Stromal cell of bone marrow (primary cell): ENCODE data around the gene DIS3L2.
"Not testable (repeated sequence)": the region's sequence is repeated elsewhere in the genome, so short reads cannot be mapped to it uniquely, and the experiment has no call there.

Source experiments
- DNase-seq: peaks from one replicate; pipeline ENCODE4 v3.0.0-alpha.2; 2012; ENCODE audit warnings: low read depth

The DIS3L2 gene

DNA sequence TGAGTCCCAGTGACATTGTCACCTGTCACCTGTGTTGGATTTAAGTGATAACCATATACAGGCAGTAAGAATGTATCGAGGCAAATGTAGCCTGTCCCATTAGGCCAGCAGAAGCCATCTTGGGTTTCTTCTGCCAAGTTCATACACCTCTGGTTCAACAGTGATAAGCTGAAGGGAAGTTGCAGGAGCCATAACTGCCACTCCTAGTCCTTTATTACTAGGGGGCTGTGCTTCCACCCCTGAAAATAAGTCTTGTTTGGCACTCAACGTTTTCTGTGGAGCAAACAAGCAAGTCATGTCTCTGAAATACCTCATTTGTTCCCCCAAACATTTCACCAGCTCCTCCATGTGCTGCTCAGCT, 358.9 kb downstream of the DIS3L2 start:
- DNase-seq: no peak

DNA sequence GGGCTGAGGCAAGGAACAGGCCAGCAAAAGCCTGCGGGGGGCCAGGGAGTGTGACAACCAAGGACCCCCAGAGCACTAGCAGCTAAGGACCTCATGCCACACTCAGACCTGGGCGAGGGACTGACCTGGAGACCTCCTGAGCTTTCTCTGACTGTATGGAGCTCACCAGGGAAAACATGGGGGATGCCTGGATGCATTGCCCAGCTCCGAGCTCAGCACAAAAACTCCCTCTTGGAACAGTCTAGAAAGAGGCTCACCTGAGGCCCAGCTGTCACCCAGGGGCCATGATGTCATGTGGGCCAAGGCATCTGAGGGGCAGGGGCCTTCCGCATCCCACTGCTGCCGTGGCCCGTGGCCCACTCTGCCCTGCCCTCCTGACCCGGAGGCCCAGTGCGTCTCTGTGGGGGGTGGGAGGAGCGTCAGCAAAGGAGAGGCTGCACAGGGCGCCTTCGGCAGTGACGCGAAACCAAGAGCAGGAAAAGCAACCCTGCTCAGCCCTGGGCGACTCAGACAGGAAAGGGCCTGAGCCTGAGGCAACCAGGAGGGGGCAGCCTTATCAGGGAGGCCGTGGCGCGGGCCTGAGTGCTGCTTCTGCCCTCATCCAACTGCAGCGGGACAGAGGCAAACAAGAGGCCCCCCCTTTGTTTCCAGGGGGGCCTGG, 359.8 kb downstream of the DIS3L2 start:
- no peak for DNase-seq

GRCh38 chr2:232321817-232322559, 360.5 kb downstream of the DIS3L2 start:
- no peak for DNase-seq

DNA sequence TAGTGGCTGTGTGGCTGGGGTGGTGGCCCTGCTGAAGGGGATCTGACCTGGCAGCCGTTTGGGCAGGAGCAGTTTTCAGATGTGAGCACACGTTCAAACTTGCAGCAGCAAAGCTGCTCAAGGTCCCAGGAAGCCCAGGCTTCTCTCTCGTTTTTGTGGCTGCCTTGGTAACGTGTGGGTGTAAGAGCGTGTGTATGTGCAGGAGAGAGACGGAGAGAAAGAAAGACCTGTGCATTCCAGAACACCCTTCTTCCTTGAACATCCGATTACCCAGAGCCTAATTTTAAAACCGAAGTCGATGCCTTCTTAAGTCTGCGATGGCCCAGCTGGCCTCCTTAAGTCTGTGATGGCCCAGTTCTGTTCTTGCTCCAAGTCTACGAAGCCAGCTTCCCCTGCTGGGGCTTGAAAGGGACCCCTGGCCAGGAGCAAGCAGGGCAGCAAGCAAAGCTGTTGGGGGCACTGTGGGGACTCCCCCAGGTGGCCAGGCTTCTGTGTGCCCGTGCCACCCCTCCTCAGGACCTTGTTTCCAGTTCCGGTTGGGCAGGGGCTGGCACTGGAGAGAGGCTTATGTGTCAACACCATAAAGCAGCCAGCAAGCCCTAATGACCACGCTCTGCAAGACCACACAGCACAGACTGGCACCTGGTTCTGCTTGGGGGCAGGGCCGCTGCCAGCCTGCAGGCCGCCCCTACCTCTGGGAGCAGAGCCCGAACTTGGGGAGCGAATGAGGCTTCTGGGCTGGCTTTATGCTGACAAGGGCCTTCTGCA, 361.2 kb downstream of the DIS3L2 start:
- no peak for DNase-seq

GRCh38 chr2:232323328-232323650, 361.8 kb downstream of the DIS3L2 start:
- DNase-seq: no peak

GRCh38 chr2:232323967-232324366, 362.5 kb downstream of the DIS3L2 start:
- not testable (repeated sequence) for DNase-seq

GRCh38 chr2:232324778-232325177, 363.3 kb downstream of the DIS3L2 start:
- DNase-seq: no peak

DNA sequence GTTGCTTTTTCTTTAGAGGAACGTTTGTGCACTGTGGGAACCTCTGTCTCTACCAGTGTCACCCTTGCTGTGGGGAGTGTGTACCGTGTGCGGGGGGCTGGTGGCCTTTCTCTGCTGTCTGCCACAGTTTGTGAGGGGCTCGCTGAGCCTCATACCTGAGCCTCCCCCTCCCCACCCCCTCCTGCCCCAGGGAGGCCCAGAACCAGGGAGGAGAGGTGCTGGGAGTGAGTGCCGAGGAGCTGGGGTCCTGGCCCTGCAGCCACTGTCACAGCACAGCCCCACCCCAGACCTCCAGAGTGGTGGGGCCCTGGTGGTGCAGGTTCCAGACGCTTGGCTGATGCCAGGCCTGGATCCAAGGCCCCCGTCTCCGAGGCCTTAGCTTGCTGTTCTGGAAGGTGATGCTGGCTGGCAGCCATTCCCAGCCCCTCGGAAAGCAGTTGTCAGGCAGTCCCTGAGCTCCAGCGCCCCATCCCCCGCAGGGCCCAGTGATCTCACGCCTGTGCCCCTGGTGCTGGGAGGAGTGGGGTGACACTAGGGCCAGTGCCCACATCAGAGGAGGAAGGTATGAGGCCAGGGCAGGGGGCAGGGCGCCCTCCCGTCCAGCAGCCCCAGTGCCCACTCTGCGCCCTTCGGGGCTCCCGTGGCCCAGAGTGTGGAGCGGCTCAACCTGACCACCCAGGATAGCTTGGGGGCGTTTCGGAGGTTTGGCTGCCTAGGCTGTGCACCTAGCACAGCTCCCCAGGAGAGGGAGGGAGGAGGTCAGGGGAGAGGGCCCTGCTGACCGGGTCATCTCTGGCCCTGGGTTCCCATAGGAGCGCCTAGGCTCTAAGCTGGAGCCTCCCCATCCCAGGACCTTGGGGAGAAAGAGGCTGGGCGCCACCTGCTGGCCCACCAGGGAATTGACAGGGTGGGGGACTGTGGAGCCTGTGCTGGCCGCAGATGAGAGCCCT, 364.1 kb downstream of the DIS3L2 start:
- no peak for DNase-seq

DNA sequence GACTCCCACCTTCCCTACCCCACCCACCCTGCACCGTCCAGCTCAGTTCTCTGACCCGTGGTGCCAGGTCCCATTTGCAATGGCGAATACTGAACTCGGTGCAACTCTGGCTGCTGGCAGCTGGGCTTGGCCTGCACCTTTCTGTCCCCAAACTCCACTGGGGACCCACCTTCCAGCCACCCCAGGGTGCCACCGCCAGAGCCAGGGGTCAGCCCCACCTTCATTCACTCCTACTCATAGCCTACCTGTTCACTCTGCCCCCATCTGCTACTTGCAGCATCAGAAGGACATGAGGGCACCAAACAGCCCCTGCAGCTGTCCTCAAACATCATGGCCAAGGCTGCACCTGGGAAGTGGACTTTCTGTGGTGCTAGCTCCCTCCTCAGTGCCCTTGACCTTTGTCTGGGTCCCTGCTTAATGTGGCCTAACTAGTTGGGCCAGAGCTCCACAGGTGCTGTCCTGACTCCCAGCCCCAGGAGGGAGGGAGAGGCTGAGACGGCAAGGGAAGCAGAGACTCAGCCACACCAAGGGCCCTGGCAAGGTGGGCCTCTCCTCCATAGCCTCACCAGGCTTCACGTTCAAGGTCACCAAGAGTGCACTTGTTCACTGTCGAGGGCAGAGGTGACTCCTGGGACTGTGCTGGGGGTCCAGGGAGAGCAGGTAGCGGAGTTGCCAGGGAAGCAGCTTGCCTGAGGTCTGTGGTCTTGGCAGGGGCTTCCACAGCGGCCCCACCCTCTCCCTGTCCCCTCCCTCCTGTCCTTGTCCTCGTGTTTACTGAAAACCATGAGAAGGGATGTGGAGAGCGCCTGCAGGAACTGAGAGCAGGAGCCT, 365.0 kb downstream of the DIS3L2 start:
- not testable (repeated sequence) for DNase-seq

GRCh38 chr2:232327105-232328031, 365.9 kb downstream of the DIS3L2 start:
- no peak for DNase-seq

GRCh38 chr2:232328032-232328422, 366.5 kb downstream of the DIS3L2 start:
- no peak for DNase-seq

- DNase-seq: no peak
Observed at GRCh38 chr2:232328516-232329460, 367.3 kb downstream of the DIS3L2 start.

GRCh38 chr2:232329716-232330067, 368.2 kb downstream of the DIS3L2 start:
- no peak for DNase-seq

- DNase-seq: no peak
Observed at GRCh38 chr2:232330068-232330999, 368.8 kb downstream of the DIS3L2 start.

DNA sequence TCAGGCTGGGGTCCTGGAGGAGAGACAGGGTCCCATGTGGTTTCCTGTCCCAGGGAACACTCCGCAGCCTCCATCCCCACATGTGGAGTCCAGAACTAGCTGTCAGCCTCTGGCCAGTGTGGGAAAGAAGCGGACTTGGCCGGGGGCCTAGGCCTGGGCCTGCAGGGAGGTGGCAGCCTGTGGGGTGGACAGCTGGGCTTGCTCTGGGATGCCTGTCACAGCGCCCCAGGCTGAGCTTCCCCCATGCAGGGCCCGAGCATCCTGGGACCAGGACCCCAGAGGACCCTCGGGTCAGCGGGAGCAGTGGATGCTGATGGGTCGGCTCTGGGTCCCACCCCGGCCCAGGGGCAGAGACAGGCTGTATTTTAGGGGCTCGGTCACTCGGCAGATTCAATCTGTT, 369.5 kb downstream of the DIS3L2 start:
- DNase-seq: not testable (repeated sequence)

DNA sequence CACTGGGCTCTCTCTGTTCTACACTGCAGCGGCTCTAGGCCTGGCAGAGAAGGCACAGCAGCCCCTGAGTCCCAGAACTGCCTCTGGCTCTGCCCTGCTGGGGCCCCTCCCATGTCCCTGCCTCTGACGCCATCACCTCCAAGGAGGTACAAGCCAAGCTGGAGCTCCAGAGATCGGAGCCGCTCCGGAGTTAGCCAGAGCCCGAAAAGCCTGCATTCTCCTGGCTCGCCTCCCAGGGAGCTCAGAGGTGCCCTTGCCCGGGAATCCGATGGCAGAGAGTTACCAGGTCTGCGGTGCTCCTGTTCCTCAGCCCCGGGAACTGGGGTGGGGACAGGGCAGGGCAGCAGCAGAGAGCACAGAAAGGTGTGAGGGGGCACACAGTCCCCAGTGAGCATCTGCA, 370.1 kb downstream of the DIS3L2 start:
- not testable (repeated sequence) for DNase-seq

GRCh38 chr2:232332244-232332939, 370.9 kb downstream of the DIS3L2 start:
- DNase-seq: not testable (repeated sequence)
